HUES48 (cell line): ENCODE data around the gene RTTN.
"Not testable (repeated sequence)": the region's sequence is repeated elsewhere in the genome, so short reads cannot be mapped to it uniquely, and the experiment has no call there.

Experiments used
- H3K27ac ChIP-seq: one replicate; pipeline ENCODE4 v1.7.0; 2013; ENCODE audit warnings: low read depth, low read length, inconsistent platforms
- H3K27me3 ChIP-seq: 2 replicates; pipeline ENCODE4 v1.6.1; 2013; ENCODE audit warnings: mild to moderate bottlenecking, low read length; ENCODE audit not compliant: control insufficient read depth, insufficient read depth
- H3K36me3 ChIP-seq: 2 replicates; pipeline ENCODE4 v1.6.1; 2013; ENCODE audit warnings: low read length; ENCODE audit not compliant: control insufficient read depth, insufficient read depth
- H3K4me1 ChIP-seq: 2 replicates; pipeline ENCODE4 v1.6.1; 2013; ENCODE audit warnings: mild to moderate bottlenecking, low read length; ENCODE audit not compliant: control insufficient read depth, insufficient read depth
- H3K4me3 ChIP-seq: 2 replicates; pipeline ENCODE4 v1.5.1; 2013; ENCODE audit warnings: mild to moderate bottlenecking, low read depth, low read length
- H3K9ac ChIP-seq: 2 replicates; pipeline ENCODE4 v1.6.1; 2013; ENCODE audit warnings: mild to moderate bottlenecking, low read depth, low read length, moderate library complexity
- H3K9me3 ChIP-seq: 2 replicates; pipeline ENCODE4 v1.6.1; 2013; ENCODE audit warnings: low read length; ENCODE audit not compliant: control insufficient read depth, insufficient read depth

The RTTN gene

DNA sequence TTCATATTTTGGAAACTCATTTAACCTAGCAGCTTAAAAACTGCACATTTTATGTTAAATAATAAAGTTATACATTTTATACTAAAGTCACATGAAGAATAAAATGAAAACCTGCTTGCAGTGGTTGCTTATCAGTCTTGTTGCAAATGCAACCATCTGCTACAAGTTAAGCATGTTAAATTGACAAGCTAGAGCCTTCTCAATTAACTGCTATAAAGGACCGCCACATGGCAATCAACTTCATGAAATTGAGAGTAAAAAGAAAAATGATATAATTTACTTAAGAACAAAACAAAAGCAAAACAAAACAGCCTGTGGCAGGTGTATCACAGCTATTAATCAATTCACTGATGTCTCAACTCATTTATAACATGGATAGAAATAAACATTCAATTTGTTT, 78.7 kb downstream of the RTTN start:
- H3K36me3 ChIP-seq = peaks cover 11% of the 10 kb centered on the region; the same call in 1 of the 2 replicates
- no peaks in the 10 kb centered on the region for H3K4me1 ChIP-seq
- H3K4me3 ChIP-seq = no peak overlapping the region

DNA sequence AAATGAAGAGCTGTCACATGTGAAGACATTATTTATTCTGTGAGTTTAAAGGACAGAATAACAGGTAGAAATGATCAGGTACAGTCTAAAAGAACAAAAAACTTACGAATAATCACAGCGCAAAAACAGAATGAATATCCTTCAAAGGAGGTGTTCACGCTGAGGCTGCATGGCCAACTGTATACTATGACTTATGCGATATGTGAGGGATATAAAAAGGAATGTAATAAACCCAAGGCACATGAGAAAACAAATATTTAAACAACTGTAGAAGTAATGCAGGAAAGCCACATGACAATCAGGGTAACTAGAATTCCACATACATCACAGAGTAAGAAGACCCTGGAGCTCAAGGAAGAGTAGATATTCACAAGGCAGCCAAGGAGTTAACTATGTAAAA, 81.3 kb downstream of the RTTN start:
- Histone ChIP-seq H3K27ac (no peak overlapping the region), H3K9me3 (no peaks in the 10 kb centered on the region), H3K4me3 (no peak overlapping the region), H3K4me1 (no peaks in the 10 kb centered on the region), H3K27me3 (no peaks in the 10 kb centered on the region), H3K36me3 (peaks cover 13% of the 10 kb centered on the region; the same call in 1 of the 2 replicates), H3K9ac (no peak overlapping the region)

More for the DNA sequence above, 78.7 kb downstream of the RTTN start:
- Histone ChIP-seq H3K9ac (no peak overlapping the region), H3K27ac (no peak overlapping the region), H3K27me3 (no peaks in the 10 kb centered on the region), H3K9me3 (no peaks in the 10 kb centered on the region)

DNA sequence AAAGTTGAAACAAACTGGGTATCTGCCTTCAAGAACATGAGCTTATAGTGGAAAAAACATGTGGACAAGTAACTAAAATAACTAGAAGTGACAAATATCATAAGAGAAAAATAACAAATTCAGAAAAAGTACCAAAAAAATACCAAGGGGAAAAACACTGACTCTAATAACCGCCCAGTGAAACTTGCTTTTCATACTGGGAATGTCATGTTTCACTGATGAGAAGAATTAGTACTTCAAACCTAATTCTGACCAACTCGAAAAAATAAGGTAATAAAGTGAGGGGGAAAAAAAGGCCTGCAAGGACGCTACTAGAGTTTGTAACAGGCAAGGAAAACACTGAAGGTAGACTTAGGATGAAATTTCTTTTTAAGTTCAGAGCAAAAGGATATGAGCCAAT, 83.6 kb downstream of the RTTN start:
- no peaks in the 10 kb centered on the region for H3K4me1 ChIP-seq
- no peak overlapping the region for H3K27ac ChIP-seq
- H3K36me3 ChIP-seq = 0 out of 2 replicates have a peak, but pooled peaks cover 9% of the 10 kb centered on the region
- no peak overlapping the region for H3K9ac ChIP-seq
- H3K4me3 ChIP-seq = no peak overlapping the region
- no peaks in the 10 kb centered on the region for H3K27me3 ChIP-seq
- H3K9me3 ChIP-seq = no peaks in the 10 kb centered on the region

DNA sequence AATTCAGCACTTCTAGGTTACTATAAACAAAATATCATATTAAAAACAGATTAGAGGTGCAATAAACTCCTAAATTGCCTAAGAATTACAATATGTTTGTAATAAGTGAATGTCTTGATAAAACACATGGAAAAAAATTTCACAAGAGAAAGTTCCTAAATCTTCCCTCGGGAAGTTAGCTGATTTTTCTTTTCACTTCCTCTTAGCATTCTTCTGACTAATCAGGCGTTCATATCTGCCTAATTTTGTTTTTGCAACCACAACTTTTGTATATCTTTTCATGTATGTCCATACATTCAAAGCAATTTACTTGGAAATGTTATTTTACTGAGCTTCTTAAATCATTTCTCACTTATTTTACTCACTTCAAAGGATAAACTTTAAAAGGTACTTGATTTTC, 88.5 kb downstream of the RTTN start:
- Histone ChIP-seq H3K4me3 (no peak overlapping the region), H3K27me3 (no peaks in the 10 kb centered on the region), H3K36me3 (peaks cover 8% of the 10 kb centered on the region; the same call in 1 of the 2 replicates), H3K4me1 (no peaks in the 10 kb centered on the region), H3K9me3 (no peaks in the 10 kb centered on the region), H3K9ac (no peak overlapping the region), H3K27ac (no peak overlapping the region)

DNA sequence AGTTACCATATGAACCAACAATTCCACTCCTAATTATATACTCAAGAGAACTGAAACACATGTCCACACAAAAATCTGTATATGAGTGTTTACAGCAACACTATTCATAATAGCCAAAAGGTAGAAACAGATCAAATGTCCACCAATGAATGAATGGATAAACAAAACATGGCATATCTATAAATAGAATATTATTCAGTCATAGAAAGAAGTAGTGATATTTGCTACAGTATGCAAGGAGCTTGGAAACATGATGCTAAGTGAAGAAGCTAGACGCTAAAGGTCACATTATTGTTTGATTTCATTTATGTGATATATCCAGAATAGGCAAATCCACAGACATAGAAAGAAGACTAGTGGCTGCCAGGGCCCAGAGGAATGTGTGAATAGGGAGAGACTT, 92.0 kb downstream of the RTTN start:
- Histone ChIP-seq H3K4me1 (no peaks in the 10 kb centered on the region), H3K9me3 (no peaks in the 10 kb centered on the region), H3K9ac (no peak overlapping the region), H3K27me3 (no peaks in the 10 kb centered on the region), H3K27ac (no peak overlapping the region), H3K36me3 (peaks cover 12% of the 10 kb centered on the region; the same call in 1 of the 2 replicates), H3K4me3 (no peak overlapping the region)

DNA sequence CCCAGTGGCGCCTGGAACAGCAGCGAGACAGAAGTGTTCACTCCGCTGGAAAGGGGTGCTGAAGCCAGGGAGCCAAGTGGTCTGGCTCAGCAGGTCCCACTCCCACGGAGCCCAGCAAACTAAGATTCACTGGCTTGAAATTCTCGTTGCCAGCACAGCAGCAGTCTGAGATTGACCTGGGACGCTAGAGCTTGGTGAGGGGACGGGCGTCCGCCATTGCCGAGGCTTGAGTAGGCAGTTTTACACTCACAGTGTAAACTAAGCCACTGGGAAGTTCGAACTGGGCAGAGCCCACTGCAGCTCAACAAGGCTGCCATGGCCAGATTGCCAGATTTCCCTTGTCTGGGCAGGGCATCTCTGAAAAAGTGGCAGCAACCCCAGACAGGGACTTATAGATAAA, 94.8 kb downstream of the RTTN start:
- Histone ChIP-seq H3K9me3 (peaks cover 3% of the 10 kb centered on the region; the same call in 1 of the 2 replicates), H3K36me3 (peaks cover 19% of the 10 kb centered on the region), H3K4me3 (no peak overlapping the region), H3K27ac (no peak overlapping the region), H3K4me1 (no peaks in the 10 kb centered on the region), H3K9ac (no peak overlapping the region), H3K27me3 (no peaks in the 10 kb centered on the region)

DNA sequence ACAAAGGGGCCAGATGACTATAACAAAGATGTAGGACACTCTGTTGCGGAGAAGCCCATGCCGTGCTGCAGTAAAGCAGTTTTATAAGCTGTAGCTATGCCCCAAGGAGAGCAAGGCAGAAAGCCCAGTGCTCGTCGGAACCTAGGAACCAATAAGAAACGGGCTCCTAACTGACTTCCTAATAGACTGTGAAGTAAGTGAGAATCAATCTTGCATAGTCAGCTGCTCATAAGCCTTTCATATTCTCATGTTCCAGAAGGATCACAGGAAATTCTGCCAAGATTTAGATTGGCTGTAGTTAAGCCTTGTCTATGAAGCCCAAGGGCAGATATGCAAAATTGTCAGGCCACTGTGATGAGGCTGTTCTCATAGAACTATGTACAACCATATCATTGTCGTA, 98.4 kb downstream of the RTTN start:
- Histone ChIP-seq H3K9ac (no peak overlapping the region), H3K36me3 (peaks cover 21% of the 10 kb centered on the region), H3K4me1 (no peaks in the 10 kb centered on the region), H3K4me3 (no peak overlapping the region), H3K27me3 (no peaks in the 10 kb centered on the region), H3K9me3 (peaks cover 13% of the 10 kb centered on the region; the same call in 1 of the 2 replicates), H3K27ac (no peak overlapping the region)

DNA sequence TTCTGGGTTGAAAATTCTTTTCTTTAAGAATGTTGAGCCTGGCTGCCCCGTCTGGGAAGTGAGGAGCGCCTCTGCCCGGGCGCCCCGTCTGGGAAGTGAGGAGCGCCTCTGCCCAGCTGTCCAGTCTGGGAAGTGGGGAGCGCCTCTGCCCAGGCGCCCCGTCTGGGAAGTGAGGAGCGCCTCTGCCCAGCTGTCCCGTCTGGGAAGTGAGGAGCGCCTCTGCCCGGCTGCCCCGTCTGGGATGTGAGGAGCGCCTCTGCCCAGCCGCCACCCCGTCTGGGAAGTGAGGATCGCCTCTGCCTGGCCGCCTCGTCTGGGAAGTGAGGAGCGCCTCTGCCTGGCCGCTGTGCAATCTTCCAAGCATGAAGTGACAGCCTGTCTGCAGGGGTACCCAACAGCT, 102.6 kb downstream of the RTTN start:
- not testable (repeated sequence) for H3K4me1 ChIP-seq, H3K4me3 ChIP-seq, H3K27me3 ChIP-seq, H3K9ac ChIP-seq, H3K27ac ChIP-seq
- Histone ChIP-seq H3K9me3 (peaks cover 16% of the 10 kb centered on the region; the same call in 1 of the 2 replicates), H3K36me3 (peaks cover 14% of the 10 kb centered on the region)

DNA sequence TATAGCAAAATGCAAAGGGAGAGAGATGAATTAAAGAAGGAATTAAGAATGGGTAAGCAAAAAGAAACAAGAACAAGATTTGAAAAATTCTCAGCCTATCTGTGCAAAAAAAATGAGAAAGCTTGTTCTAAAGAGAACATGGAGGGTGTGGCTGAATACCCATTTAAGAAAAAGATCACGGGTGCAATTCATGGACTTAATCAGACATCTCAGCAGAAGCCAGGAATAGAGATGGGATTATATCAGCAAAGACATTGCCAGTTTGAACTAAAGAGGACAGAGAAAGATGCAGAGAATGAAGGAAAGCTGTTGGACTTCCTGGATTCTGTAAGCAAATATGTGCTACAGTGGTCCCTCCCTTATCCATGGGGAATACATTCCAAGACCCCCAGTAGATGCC, 115.6 kb downstream of the RTTN start:
- no peaks in the 10 kb centered on the region for H3K4me1 ChIP-seq
- H3K36me3 ChIP-seq = peaks cover 25% of the 10 kb centered on the region
- H3K27ac ChIP-seq = no peak overlapping the region

DNA sequence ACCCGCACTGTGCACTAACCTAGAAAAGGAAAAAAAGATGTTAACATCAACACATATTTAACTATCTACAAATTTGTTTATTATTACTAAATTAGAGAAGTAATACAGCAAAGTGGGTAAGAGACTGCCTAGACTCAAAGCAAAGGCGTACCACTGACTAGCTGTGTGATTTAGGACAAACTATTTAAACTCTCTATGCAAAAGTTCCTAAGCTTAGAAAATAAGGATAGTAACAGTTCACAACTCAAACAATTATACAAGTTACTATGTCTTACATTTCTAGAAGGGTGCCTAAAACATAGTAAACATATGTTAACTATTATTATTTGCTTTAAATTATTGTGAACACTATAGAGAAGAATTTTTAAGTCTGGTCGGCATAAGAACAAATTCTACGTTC, 119.4 kb downstream of the RTTN start:
- Histone ChIP-seq H3K9me3 (no peaks in the 10 kb centered on the region), H3K9ac (no peak overlapping the region), H3K27me3 (no peaks in the 10 kb centered on the region), H3K4me1 (no peaks in the 10 kb centered on the region), H3K4me3 (no peak overlapping the region), H3K27ac (no peak overlapping the region), H3K36me3 (peaks cover 21% of the 10 kb centered on the region)

More for the DNA sequence above, 115.6 kb downstream of the RTTN start:
- no peak overlapping the region for H3K9ac ChIP-seq
- no peaks in the 10 kb centered on the region for H3K9me3 ChIP-seq
- no peaks in the 10 kb centered on the region for H3K27me3 ChIP-seq
- H3K4me3 ChIP-seq = no peak overlapping the region

DNA sequence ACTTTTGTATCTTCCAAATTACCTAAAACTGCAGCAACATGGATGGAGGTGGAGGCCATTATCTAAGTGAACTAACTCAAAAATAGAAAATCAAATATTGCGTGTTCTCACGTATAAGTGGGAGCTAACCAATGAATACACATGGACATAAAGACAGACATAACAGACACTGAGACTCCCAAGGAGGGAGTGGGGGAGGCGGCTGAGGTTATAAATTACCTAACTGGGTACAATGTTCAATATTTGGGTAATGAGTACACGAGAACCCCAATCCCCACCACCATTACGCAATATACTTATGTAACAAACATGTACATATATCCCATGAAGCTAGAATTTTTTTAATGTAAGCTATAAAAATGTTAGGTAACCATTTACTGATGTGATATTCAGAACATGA, 119.8 kb downstream of the RTTN start:
- H3K4me3 ChIP-seq = no peak overlapping the region
- H3K36me3 ChIP-seq = peaks cover 19% of the 10 kb centered on the region
- H3K4me1 ChIP-seq = no peaks in the 10 kb centered on the region
- no peak overlapping the region for H3K9ac ChIP-seq
- no peaks in the 10 kb centered on the region for H3K27me3 ChIP-seq
- no peak overlapping the region for H3K27ac ChIP-seq
- no peaks in the 10 kb centered on the region for H3K9me3 ChIP-seq

DNA sequence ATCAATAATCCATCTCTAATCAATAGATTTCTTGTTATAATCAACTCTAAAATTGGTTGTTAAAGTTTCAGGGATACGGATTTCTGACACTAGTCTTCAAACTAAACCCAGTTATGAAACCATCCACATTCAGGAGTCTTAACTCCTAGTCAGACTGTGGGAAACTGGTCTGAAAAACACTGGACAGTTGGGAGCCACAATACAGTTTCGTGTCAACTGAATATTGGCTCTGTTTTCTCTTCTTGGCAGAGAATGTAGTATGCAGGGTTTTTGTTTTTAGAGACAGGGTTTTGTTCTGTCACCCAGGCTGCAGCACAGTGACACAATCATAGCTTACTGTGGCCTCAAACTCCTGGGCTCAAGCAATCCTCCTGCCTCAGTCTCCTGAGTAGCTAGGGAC, 123.1 kb downstream of the RTTN start:
- H3K4me3 ChIP-seq = no peak overlapping the region
- H3K4me1 ChIP-seq = no peaks in the 10 kb centered on the region
- H3K27ac ChIP-seq = no peak overlapping the region
- no peak overlapping the region for H3K9ac ChIP-seq
- H3K36me3 ChIP-seq = peaks cover 7% of the 10 kb centered on the region
- no peaks in the 10 kb centered on the region for H3K27me3 ChIP-seq
- H3K9me3 ChIP-seq = no peaks in the 10 kb centered on the region
